DOHH2 (cell line): ENCODE measurements around the gene HNRNPUL1.

Source experiments
- CTCF ChIP-seq: fragments of 200-600 bp; sonication (generic); IDR thresholded peaks from one replicate; pipeline ENCODE4 v1.5.1; 2014; ENCODE audit warnings: antibody characterized with exemption, mild to moderate bottlenecking, low read depth, low read length; ENCODE audit not compliant: poor library complexity, severe bottlenecking
- EZH2phosphoT487 ChIP-seq: fragments of 200-600 bp; sonication (generic); IDR thresholded peaks from 2 replicates; pipeline ENCODE4 v1.6.1; 2017; ENCODE audit warnings: borderline replicate concordance, mild to moderate bottlenecking, antibody characterized with exemption, low read length, moderate library complexity, mixed read lengths

- TF ChIP-seq CTCF (no peak), EZH2phosphoT487 (no peak)
These were observed 37.9 kb upstream of the HNRNPUL1 start for GRCh38 chr19:41226053-41226873.
